Measurements from ENCODE around the gene PLPPR1.

The PLPPR1 gene

DNA sequence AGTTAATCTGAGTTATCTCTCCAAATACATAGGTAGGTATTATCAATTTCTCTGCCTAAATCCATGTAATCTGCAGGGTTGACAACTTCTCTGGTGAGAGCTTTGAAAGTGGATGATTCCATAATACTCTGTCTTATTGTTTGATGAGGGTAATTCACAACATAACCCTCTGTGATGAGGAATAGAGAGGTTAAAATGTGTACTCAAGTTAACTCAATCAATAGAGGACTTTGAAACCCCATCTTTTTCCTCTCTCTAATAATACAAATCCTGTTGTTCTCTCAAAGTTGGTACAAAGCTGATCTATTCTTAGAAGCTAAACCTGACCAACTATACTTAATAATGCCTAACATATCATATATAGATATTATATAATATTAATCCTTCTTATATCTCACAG is 100.1 kb downstream of the PLPPR1 start:
- no peak for DNase-seq

DNA sequence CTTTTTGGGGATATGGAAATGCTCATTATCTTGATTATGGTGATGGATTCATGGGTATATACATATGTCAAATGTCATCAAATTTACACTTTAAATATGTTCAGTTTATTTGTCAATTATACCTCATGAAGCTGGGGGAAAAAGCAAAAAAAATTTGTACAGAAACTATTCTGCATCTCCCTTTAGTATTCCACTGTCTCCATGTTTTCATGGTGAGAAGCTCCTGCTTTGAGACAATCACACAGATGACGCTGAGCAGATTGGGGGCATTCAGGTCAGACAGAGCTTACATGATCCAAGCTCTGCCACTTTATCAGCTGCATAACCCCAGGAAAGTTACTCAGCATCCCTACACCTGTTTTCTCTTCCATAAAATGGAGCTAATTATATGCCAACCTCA is 101.5 kb downstream of the PLPPR1 start:
- no peak for DNase-seq

DNA sequence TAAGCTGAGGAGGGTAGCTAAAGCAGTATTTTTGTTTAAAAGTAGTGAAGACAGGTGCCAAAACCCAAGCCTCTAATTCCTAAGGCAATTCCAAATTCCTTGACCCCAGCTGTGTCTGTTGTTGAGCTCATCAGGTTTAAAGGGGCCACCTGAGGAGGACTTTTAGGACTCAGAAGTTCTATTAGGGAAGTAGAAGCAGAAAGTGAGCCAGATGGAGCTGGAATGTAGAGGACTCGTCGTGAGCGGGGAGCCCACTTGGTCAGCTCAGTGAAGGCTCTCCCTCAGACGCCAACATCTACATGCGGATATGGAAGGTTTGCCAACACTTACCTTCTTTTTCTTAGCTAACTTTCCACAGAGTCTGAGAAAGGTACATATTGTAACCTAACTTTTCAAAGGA is 102.8 kb downstream of the PLPPR1 start:
- no peak for DNase-seq

DNA sequence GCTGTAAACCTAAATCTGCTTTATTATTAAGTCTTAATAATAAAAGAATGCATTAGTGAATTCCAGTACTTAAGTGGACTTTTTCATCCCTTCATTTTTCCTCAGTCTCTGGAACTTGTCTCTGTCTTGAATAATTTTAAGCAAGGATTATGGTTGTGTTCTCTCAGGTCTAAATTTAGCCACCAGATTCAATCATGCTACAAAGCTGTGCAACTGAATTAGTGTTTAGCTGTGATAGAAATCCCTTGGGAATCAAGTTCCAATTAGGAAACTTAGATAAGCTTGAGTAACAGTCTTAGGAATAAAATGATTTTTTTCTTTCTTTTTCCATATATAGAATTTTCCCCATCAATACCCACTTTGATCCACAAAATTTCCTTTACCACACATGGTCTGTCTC is 104.3 kb downstream of the PLPPR1 start:
- no peak for DNase-seq

DNA sequence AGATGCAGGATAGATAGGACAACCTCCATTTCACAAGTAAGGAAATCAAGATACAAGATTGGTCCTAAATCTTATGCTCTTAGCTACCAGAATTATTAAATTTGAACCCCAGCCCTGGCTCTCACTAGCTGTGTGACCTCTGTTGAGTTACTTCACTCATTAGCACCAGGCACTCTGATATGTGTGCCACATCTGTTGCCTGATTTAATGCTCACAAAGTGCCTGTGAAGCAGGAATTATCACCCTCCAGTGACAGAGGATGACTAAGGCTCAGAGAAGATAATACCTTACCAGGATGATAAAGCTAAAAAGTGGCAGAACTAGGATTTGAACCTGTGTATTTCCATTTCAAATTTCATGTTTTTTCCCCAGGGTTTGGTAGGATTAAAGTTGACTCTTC is 110.0 kb downstream of the PLPPR1 start:
- DNase-seq, result no peak

DNA sequence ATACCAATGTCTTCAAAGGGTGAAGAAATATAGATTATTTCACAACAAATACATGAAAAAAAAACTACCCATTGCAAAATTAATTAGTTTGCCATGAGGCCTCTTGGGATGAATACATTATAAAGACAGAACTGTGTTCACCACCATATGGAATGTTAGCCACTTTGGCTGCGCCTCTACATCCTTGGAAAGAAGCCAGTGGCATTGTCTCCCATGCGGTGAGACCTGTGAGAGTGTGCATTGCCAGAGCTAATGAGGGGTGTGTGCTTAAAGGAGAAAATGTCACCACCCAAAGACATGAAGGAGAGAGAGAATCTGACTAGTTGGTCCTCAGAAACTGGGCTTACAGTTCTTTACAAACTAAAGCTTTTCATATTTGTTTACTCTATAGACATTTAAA is 110.6 kb downstream of the PLPPR1 start:
- DNase-seq, result no peak

DNA sequence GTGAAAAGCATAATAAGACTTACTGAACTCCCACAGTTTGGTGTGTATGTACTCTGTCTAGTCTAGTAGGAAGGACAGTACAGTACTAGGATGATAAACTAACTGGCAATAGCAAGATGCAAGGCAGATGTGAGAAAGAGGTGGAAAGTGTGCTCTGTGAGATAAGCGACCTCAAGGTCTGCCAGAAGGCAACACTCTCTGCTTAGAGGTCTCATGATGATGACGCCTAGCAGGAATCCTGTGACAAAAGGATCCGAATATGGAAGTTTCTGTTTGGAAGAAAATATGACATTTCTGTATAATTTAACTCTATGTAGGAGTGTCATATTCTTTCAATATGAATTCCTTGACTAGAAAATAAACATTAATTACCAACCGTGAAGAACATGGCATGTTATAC is 112.2 kb downstream of the PLPPR1 start:
- no peak for DNase-seq

DNA sequence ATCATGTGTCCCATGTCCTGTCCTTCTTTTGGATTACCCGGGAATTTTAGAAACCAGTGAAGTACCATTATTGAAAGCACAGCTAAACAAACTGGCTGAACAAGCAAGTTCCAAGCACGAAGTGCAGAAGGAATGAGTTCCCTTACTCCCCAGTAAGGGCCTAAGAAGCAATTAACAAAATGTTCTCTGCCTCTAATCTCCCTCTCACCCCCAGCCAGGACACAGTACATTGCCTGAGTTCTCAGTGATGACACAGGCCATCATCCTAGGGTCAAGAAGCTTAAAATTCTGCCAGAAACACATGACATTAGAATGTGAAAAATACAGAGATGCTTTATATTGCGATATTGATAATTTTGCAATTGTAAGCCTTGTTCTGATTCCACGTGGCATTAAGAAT is 118.0 kb downstream of the PLPPR1 start:
- DNase-seq, result no peak

DNA sequence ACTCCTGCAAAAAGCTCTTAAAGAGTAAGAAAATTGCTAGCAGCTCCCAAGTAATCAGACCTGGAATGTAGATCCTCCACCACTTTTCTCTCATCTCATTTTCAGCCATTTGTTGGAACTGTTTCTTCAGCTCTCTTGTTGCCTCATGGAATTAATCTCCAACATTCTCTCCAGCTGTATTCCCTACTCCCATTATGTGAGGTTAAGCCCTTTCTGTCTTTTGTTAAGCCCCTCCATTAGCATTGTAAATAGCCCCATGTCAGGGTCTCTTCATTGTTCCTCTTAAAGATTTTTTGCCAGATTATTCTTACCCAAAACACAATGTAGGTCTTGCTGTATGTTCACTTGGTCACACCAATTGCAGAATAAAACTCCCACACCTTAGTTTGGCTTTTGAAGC is 119.8 kb downstream of the PLPPR1 start:
- no peak for DNase-seq

DNA sequence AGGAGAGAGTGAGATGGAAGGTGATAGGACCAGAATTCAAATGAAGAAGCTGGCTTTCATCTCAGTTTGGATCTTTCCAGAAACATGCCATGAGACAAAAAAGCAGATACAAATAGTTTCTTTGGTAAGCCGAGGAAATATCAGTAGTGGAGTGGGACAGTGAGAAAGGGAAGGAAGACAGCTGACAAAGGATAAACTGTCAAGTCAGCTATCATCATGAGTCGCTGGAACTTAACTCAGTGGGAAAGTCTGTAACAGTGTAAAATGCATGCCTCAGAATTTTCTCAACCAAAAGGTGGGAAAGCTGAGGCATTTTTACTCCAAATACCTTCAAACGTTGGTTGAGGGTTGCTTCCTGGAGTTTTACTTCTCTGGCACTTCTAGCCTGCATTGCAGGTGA is 129.8 kb downstream of the PLPPR1 start:
- DNase-seq, result no peak

DNA sequence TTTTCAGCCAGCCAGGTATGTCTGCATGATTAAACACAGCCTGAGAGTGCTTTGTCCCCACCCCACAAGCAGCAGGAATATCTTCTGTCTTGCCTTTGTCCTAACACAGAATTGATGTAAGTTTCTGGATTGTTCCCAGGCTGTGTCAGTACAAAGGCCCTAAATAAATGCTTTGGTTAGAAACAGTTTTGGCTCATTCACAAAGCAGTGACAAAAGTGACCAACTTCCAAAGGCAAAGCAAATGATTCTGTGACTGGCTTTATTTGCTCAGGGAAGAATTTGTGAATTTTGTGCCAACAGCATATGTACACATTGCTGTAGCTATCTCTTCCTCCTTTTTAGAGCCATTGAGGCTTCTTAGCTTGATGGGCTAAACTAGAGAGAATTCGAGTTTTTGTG is 133.7 kb downstream of the PLPPR1 start:
- no peak for DNase-seq

DNA sequence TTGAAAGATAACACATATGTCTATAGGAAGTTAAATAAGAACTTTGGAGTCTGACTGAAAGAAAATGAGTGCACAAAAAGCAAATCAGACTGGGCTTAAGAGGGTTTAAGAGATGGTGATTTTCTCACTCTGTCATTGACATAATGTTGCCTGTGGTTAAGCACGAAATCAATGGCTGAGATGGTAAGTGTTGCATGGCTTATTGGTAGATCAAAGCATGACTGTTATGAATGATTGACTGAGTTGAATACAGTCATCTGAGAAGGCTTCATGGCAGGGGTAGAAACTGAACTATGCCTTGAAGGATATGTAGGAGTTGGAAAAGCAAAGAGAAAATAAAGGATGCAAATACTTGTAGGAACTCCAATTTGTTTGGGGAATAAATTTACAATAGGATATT is 136.6 kb downstream of the PLPPR1 start:
- DNase-seq, result no peak

DNA sequence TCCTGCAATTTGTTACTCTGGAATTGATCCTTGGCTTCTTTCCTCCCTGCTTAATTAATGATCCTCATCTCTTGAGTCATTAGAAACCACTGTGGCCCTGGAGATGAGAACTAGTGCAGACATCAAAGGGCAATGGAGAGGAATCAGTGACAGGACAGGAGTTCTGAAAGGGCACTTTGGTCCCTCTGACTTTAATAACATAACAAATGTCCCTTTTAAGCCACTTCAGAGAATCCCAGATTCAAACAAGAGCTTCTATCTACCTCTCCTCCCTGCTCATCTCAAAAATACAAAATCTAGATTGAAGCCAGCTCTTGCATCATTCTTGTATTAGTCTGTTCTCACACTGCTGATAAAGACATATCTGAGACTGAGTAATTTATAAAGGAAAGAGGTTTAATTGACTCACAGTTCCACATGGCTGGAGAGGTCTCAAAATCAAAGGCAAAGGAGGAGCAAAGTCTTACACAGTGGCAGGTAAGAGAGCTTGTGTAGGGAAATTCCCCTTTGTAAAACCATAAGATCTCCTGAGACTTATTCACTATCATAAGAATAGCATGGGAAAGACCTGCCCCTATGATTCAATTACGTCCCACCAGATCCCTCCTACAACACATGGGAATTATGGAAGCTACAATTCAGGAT is 139.1 kb downstream of the PLPPR1 start:
- DNase-seq, result no peak

DNA sequence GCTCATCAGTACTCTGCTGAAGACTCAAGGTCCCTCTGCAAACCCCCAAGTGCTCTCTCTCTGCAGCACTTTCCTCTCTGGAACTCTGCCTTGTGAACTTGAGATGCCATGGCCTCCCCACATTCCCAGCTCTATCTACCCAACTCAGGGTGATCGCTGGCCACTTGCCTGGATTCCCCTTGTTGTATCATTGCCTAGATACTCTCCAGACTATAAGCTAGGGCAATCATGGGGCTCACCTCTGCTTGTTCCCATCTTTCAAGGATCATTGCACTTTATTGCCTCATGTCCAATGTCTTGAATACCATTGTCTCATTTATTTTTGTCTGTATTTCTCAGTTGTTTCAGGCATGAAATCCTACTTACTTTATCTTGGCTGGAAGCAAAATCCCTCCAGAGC is 144.1 kb downstream of the PLPPR1 start:
- no peak for DNase-seq

DNA sequence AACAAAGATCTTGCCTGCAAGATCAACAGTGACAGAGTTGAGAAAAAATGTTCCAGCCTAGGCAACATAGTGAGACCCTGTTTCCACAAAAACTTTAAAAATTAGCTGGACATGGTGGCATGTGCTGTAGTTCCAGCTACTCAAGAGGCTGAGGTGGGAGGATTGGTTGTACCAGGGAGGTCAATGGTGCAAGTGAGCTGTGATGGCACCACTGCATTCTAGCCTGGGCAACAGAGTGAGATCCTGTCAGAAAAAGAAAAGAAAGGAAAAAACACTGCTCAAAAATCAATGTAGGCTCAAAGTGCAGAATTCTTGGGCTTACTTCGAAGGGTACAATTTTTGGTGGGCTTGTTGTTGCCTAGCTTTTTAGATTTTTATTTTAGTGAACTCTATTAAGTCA is 145.4 kb downstream of the PLPPR1 start:
- DNase-seq, result no peak

DNA sequence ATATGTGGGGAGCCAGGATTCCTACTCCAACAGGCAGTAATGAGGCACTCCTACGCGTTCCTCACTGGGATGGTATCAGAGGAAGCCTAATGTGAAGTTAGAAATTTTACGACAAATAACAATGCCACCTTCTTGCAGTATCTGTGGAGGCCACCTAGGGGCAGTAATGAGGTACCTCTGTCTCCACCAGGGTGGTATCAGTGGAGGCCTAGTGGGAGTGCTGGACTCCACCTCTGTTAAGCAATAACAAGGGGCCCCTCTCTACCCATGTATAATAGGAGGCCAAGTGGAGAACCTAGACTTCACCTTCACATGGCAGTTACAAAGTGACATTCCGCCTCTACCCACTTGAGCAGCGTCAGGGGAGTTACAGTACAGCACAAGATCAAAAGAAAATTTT is 147.9 kb downstream of the PLPPR1 start:
- DNase-seq, result no peak

DNA sequence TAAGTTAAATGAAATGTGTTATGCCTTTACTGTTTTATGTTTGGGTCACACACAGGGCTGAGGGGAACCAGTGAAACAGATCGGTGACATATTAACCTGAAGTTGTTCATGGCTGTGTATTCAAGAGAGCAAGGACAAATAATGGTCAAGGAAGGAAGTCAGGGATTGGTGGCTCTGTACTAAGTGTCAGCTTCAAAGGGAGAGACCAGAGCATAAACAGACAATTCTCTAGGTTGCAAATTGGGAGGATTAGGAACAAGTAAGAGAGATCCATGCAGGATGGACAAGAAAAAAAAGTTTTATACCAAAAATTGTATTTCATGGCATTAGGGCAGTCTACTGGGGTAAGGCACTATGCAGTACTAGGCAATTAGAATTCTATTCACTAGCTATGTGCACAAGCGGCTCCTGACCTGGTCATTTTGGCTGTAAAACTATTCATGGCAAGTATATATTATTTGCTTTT is 156.3 kb downstream of the PLPPR1 start:
- no peak for DNase-seq

DNA sequence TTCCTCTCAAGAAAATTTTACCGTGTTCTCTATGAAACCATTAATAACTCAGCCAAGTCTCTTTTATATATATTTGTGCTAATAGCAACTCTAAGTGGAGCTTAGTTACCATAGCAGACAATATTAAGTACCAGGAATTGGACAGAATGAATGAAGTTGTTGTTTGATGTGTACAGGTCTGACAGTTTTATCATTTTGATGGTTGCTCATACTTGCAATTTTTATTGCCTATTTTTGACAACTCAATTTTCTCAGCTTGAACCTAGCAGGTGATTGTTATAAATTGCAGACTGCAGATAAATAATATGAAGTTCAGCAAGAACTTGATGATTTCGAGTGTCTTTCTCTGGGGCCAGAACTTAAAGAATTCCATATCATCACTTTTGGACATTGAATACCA is 163.2 kb downstream of the PLPPR1 start:
- DNase-seq, result no peak

DNA sequence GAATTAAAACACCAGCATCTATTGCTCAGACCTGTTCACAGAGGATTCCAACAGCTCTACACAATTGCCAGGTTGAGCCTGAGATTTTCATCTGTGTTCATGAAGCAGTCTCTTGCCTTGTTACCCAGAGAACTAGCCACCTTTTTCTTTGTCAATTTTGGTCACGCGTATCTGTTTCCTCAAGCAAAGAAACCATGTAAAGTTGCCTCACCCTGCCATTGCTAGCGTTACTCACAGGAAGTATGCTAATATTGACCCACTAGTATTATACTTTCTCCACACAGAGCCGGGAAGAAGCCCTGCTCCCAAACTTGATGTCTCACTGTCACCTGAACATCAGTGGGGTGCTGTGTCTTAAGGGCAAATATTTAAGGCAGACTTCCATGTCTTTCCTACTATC is 168.5 kb downstream of the PLPPR1 start:
- DNase-seq, result no peak

DNA sequence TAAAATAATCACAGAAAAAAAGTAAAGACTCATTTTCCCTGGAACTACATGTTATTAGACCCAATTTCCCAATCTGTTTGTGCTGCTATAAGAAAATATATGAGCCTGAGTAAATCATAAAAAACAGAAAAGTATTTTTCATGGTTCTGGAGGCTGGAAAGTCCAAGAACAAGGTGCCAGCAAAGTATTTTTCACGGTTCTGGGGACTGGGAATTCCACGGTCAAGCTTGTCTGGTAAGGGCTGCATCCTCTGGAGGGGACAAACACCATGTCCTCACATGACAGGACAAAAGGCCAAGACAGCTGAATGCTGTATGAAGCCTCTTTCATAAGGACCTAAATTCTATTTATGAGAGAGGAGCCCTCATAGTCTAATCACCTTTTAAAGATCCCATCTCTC is 172.3 kb downstream of the PLPPR1 start:
- DNase-seq, result no peak

DNA sequence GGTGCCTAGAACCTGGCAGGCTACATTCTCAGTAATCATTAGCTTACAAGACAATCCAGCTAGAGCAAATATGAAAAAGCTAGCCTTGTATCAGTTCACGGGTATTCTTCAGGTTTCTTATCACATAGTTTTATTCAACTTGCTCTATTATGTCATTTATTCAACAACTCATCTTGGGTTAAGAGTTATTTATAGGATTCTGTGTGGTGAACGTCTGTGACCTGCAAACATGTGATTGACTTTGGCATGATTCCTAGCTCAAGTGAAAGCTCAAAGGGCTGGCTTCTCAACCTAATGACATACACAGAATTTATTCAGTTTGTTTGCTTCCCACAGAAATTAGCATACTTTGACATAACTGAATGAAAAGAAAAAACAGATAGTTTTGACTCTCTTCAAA is 173.1 kb downstream of the PLPPR1 start:
- no peak for DNase-seq

DNA sequence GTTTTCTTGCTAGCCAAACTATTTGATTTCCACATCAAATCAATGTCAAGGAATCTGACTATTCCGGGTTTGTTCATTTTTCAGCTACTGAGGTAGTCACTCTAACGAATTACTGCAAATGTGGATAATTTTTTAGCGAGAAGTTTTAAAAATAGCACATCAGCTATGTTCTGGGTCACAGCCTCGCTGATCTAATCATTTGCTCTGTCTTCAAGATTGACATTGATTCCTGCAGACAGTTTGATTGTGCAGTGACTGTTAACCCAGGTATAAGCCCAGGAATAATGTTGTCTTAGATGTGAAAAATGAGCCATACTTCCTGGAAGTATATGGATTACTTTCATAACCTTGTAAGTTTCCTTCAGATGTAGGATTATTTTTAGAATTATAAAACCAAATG is 181.1 kb downstream of the PLPPR1 start:
- DNase-seq, result no peak

DNA sequence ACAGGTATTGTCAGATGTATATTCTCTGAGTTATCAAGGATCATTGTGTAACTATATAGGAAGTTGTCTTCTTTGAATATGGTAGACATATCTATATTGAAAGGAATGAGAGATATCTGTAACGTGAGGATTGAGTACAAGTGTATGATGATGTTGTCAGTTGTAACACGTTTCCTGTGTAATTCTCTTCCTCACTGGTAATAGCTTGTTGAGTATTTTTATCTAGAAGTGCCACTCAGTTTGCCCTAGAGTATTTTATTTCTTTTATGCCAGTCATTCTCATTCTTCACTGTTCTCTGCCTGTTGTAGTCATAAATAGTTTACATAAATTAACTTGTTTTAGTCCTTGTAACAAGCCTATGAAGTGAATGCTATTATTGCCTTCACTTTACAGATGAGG is 184.1 kb downstream of the PLPPR1 start:
- no peak for DNase-seq

DNA sequence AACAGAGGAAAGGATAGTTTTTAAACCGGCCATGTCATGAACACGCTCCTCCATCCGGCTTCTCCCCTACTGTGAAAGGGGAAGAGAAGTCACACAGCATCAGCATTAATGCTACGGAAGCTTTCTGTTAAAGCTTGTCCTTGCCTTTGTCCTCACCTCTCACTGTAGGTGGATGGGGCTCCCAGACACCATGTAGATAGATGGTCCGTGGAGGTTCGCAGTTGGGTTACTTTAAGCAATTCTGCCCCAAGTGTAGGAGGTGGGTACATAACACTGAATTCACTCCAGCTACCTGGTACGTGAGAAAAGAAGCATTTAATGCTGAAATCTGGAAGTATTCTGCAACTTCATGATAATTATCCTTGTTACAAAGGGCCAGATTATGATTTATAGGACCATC is 190.5 kb downstream of the PLPPR1 start:
- DNase-seq, result no peak

DNA sequence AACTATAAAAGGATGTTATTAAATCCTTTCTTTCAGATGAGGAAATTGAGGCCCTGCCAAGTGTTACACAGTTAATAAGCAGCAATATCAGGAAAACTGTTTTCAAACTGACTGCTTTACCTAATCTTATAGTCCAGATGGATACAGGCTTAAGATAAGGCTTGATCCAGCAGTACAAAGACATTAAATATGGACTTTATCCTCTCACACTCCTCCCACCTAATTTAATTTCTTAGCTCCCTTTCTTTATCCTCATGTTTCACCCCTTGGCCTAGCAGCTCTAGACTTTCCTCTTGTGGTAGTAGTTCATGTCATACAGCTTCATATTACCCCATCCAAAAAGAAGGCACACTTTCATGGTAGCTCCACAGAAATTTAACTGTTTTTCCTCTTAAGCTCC is 191.8 kb downstream of the PLPPR1 start:
- DNase-seq, result no peak

DNA sequence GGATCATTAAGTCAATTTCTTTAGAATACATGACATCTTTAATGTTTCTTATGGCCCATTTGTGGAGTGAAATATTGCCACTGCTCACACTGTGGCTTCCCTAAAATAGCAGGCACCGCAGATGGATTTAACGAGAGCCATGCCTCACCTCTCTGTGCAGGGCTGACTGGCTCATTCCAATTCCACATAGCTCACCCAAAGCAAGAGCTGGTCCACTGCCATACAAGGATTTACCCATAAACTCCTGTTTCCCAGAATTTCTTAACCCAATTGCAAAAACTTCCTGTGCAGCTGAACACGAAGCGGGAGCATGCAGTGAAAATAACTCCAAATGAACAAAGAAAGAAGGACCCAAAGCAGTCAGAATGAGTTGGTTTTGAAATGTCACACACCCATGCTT is 196.7 kb downstream of the PLPPR1 start:
- no peak for DNase-seq
